Measurements from ENCODE around the gene MAPK13.

- no peak for TF ChIP-seq EZH2 (IDR thresholded peaks at IDR 0.05; ENCODE audit: borderline replicate concordance, low read depth, low read length, poor library complexity, severe bottlenecking)
- TF ChIP-seq CTCF (conservative IDR thresholded peaks at IDR 0.05; ENCODE audit: low read depth, low read length), result no peak
These were observed 9.8 kb downstream of the MAPK13 start for GRCh38 chr6:36139991-36140710.
